Measurements from ENCODE around the gene SLC12A1.

GRCh38 chr15:48307586-48307985, 101.5 kb downstream of the SLC12A1 start:
- no peak for TF ChIP-seq CTCF (IDR thresholded peaks at IDR 0.05)
- TF ChIP-seq, protein P1, sequence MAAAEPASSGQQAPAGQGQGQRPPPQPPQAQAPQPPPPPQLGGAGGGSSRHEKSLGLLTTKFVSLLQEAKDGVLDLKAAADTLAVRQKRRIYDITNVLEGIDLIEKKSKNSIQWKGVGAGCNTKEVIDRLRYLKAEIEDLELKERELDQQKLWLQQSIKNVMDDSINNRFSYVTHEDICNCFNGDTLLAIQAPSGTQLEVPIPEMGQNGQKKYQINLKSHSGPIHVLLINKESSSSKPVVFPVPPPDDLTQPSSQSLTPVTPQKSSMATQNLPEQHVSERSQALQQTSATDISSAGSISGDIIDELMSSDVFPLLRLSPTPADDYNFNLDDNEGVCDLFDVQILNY (CRISPR knock-in tag; IDR thresholded peaks at IDR 0.05): no peak

Measured in WTC11 (cell line).